Astrocyte (in vitro differentiated cells and primary cell): Measurements from ENCODE around the gene TEKT3.

Source experiments
- EZH2 ChIP-seq: IDR thresholded peaks from 2 replicates; pipeline ENCODE4 v1.6.1; 2012; ENCODE audit warnings: mild to moderate bottlenecking, low read length, inconsistent platforms; ENCODE audit not compliant: insufficient read depth
- TF ChIP-seq, protein P1 (sequence below): IDR thresholded peaks from 2 replicates; pipeline ENCODE4 v1.5.1; 2011; ENCODE audit warnings: low read depth, mild to moderate bottlenecking, inconsistent platforms, low read length, moderate library complexity; ENCODE audit not compliant: insufficient read depth

GRCh38 chr17:15323131-15323530, 18.3 kb downstream of the TEKT3 start:
- TF ChIP-seq, protein P1, sequence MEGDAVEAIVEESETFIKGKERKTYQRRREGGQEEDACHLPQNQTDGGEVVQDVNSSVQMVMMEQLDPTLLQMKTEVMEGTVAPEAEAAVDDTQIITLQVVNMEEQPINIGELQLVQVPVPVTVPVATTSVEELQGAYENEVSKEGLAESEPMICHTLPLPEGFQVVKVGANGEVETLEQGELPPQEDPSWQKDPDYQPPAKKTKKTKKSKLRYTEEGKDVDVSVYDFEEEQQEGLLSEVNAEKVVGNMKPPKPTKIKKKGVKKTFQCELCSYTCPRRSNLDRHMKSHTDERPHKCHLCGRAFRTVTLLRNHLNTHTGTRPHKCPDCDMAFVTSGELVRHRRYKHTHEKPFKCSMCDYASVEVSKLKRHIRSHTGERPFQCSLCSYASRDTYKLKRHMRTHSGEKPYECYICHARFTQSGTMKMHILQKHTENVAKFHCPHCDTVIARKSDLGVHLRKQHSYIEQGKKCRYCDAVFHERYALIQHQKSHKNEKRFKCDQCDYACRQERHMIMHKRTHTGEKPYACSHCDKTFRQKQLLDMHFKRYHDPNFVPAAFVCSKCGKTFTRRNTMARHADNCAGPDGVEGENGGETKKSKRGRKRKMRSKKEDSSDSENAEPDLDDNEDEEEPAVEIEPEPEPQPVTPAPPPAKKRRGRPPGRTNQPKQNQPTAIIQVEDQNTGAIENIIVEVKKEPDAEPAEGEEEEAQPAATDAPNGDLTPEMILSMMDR = no peak
- TF ChIP-seq EZH2 = no peak
